Umbilical cord (tissue), 2 donors: ENCODE measurements around the gene C8G. TPM values are rescaled to one million over a fixed set of nuclear protein-coding genes. Genes with fewer than 3 reads are reported as not detected.
A peak's percentile ranks its signal among the peaks of the same experiment; 100 is the strongest.

Source experiments
- DNase-seq: peaks from one replicate; pipeline ENCODE4 v3.0.0-alpha.2; 2015; ENCODE audit warnings: low spot score
- total RNA-seq: library from RNA; depleted of rRNA; stranded (reverse); fragments of >200 nt; gene quantifications from one replicate; pipeline ENCODE4 v1.2.3, GENCODE V29; 2014; ENCODE audit warnings: low replicate concordance; ENCODE audit not compliant: insufficient read depth

Gene C8G
- total RNA-seq, 1 donor from 2014 or later, result not detected

DNA sequence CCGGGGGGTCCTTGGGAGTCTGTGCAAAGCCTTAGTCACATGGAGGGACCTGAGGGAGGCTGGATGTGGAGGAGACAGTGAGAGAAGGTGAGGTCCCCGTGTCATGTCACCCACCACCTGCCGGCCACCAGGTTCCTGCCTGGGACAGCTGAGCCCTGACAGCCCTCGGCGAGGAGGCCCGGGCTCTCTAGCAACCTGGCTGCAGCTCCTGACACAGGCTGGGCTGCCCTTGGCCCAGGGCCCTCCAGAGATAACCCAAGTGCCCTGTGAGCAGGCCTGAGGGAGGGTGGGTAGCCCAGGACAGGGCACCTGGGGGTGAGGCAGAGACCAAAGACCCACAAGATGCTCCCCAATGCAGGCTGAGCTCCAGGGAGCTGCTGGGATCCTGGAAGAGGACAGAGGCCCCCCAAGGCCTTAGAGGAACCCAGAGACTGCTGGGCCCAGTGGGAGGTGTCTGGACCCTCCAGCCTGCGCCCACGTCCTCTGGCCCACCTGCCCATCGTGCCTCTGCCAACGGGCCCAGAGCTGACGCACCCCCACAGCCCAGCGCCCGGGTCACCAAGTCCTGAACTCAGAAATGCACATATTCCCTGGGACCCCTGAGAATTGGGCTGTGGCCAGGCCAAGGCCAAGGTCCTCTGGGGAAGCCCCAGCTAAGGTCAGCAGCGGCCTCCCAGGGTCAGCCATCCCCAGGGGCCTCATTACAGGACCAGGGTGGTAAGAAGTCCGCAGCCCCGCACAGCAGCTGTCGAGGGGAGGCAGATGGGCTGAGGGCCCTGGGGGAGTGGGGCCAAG lies 23.5 kb downstream of the C8G start:
- DNase-seq, result no peak

DNA sequence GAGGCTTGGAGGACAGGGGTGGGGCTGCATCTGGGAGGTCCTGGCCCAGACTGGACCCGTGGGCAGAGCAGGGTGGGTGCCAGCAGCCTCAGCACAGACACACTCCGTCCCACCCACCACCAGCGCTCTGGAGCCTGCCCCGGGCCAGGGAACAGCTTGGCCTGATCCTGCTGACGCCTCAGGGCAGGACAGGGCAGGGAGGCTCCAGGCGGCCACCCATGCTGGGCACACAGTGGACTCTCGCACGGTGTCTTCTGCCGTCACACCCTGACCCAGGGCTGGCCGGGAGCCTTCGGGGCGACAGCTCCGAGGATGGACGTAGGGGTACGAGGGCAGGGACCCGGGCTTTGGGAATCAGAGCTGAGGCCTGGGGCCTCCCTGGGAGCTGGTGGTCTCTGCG lies 24.1 kb downstream of the C8G start:
- DNase-seq, result no peak

DNA sequence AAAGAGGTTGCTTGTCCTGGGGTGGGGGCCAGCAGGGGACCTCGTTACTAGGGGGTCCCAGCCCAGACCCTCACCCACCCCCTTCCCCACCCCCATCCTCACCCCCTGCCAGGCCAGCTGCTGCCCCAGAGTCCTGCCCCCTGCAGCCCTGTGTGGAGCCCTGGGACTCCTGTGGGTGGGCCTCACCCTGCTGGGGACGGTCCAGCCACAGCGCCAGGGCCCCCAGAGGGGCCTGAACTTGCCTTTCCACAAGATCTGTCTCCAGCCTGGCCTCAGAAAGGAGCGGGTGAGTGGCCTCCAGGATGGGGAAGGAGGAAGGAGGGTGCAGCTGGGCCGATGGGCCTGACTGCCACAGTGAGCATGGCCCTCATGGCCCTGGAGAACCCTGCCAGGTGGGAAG lies 24.7 kb downstream of the C8G start:
- no peak for DNase-seq

DNA sequence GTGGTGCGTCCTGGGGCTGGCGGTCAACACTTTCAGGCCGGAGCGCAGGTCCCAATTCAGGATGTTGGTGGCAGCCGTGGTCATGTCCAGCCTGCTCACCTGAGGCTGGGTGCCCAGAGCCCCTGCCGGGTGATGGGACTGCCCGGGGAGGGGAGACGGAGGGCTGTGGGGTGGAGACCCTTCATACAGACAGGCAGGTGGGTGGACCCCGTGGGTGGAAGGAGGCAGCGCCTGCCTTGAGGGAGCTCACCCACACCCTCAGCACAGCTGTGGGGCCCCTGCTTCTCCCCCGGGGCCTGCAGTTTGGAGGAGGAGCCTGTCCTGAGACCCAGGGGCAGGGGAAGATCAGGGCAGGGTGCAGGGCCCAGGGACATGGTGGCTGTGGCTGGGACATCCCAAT lies 25.3 kb downstream of the C8G start:
- no peak for DNase-seq

DNA sequence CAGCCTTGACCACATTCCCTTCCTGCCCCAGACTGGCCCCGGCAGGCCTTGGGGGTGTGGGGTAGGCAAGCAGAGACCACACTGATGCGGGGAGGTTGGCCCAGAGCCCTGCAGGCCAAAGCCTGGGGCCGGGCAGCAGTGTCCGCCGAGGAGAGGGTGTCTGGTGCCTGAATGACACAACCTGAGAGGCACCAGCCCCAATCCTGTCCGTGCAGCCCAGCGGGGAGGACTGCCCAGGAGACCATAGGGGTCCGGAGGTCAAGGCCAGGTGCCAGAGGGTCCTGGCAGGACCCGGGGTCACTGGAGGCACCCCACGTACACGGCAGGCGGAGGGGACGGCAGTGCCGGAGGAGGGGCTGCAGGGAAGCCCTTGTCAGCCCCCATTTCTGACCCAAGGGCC lies 26.7 kb downstream of the C8G start:
- DNase-seq, result no peak

DNA sequence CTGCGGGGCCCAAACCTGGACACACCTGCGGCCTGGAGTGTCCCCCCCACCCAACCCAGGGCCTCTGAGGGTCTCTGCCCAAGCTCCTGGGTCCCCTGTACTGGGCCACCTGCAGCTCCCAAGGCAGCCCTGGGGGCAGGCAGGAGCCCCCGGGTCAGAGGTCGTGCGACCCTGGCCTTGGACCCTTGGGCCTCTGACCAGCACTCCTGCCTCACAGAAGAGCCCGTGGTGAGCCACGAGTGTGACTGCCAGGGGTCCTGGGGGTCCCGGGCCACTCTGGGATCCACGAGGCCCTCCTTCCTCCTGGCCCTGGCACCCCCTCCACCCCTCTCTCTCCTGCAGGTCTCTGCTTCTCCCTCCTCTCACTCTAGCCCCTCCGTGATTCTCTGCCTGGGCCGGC lies 27.3 kb downstream of the C8G start:
- no peak for DNase-seq

DNA sequence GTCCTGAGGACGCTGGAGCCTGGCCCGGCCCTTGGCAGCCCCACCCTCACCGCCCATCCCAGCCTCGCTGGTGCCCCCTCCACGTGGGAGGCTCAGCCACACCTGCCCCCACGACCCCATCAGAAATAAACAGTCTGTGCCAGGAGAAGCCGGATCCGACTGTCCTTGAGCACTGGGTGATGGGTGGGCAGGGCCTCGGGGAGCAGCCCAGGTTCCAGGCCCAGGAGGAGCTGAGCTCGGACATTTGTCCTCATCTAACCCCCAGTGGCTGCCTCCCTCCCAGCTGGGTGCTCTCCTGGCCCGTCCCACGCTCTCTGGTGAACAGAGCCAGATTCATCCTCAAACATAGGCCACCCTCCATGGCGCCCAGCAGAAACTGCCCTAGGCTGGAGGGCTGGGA lies 27.7 kb downstream of the C8G start:
- no peak for DNase-seq

DNA sequence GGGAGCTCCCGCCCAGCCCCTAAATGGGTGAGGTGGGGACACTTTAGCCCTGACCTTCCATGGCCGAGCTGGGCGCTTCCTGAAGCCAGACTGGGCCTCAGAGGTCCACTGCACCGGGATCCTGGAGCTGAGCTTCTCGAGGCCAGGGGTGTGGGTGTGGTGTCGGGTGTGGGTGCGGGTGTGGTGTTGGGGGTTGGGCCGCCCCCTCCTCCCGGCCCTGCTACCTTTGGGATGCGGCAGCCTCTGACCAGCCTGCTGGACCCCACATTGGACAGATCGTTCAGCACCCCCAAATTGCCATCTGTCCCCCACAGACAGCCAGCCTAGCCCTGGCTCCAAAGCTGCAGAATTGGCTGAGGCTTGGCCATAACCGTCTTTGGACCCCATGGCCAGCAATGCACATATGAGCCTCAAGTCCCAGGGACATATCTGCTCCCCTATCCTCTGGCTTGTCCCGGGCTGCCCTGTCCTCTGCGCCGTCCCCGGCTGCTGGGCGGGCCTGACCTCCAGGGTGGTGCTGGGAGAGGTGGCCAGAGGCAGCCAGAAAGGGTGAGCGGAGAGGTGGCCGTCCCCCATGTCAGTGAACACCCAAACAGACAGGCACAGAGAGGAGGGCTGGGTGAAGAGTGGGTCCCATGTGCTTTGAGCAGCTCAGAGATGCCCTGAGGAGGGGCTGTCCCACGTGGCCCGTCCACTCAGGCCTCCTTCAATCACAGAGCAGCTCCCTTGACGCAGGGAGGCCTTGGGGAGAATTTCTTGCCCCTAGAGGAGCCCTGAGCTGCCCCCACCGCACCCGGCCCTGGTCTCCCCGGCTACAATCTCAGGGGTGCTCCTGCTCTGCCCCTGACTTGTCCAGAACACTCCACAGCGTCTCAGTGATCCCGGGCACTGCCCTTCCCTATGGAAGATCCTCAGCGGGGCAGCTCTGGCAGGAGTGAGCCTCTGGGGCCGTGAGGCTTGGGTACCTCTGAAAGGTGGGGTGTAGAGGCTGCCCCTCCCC lies 28.9 kb downstream of the C8G start:
- DNase-seq, result no peak

DNA sequence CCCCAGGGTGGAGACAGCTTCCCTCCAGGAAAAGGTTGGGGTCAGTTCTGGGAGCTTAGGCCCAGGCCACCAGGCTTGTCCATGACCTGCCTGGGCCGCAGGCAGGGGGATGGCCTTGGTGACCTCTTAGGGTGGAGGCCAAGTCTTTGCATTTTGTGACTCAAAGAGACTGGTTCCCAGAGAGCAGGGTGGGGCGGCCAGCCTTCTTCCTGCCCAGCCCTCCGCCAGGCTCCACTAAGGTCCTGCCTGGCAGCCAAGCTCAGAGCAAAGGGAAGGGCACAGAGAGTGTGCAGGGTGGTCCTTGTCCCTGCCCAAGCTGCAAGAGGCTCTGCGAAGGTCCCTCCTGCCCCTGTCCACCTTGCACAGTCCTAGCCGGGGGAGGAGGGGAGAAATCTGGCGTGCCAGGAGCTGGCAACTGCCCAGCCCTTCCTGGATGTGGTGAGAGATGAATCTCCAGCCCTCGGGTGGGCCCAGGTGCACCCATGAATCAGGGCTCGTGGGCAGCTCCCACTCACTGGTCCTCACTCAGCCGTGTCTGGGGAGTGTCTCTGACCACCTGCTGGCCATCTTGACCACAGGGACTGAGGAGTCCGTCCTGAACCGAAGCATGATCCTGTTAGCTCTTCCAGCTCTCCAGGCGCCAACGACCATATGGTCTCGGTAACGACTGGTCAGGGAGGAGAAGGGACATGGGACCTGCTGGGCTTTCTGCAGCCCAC lies 29.9 kb downstream of the C8G start:
- DNase-seq, result no peak

DNA sequence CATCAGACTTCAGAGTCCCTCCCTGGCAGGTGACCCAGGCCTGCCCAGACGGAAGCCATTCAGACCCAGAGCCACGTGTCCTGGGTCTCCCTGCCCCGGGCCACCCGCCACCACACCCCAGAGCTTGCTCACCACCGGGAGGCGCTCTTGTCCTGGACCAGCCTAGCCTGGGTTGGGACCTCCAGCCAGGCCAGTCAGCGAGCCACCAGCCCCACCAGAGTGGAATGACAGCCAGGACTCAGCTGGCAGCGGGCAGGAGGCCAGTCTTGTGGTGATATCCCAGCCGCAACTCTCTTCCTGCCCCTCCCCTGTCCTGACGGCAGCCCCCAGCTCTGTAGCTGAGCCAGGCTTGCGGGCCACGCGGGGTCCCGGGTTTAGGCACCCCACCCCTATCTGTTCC lies 30.6 kb downstream of the C8G start:
- no peak for DNase-seq

DNA sequence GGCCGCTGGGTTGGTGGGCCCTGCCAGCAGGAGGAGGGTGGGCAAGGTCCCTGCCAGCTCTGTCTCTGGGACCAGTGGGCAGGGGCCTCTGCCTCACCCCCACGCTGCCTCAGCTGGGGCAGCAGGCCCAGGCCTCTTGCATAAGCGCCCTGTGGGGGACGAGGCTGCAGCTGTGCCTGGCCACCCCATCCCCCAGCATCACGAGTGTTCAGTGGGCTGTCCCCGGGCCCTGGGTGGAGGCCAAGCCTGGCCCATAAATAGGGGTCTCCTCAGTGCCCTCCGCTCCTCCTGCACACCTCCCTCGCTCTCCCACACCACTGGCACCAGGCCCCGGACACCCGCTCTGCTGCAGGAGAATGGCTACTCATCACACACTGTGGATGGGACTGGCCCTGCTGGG lies 32.2 kb downstream of the C8G start, which contains the start of gene PTGDS:
TSS of gene PTGDS (plus strand) at position 282 of the 400 bp plus-strand sequence. CDS start at position 357, 75 bp downstream.
- no peak for DNase-seq

DNA sequence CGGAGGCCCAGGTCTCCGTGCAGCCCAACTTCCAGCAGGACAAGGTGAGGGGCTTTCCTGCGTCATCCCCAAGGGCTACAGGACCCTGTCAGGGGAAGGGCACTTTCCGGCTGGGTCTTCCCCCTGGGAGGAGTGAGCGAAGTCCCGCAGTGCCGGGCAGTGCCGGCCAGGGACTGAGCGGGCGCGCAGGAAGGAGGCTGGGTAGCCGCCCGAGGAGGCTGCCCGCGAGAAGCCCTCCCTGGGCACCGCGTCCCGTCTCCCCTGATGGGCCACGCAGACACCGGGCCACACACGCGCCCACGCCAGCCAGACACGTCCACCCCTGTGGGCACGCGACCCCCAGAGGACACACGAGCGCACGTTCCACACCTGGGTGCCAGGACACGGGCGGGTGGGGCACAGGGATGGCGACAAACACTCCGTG lies 32.6 kb downstream of the C8G start:
- no peak for DNase-seq

DNA sequence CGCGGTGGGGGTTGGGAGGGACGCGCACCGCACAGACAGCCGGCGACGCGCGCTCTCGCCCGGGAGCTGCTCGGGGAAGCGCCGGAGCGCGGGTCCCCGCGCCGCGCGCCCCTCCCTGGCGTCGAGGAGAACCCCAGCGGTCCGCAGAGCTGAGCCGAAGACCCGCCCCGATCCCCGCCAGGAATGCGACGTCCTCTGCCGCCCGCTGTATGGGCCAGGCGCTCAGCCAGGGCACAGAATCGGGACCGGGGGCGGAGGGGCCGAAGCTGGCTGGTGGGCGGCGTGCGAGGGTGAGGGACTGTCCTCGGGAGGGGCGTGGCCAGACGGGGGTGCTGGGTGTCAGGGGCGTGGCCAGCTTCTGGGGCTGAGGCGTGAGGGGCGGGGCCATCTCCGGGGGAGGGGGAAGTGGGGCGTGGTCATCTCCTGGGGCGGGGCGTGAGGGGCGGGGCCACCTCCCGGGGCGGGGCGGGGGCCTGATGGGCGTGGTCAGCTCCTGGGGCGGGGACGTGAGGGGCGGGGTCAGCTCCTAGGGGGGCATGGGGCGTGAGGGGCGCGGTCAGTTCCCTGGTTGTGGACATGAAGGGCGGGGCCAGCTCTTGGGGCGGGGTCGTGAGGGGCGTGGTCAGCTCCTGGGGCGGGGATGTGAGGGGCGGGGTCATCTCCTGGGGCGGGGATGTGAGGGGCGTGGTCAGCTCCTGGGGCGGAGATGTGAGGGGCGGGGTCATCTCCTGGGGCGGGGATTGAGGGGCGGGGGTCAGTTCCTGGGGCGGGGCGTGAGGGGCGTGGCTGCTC lies 33.2 kb downstream of the C8G start:
- peak; percentile 55 for DNase-seq

DNA sequence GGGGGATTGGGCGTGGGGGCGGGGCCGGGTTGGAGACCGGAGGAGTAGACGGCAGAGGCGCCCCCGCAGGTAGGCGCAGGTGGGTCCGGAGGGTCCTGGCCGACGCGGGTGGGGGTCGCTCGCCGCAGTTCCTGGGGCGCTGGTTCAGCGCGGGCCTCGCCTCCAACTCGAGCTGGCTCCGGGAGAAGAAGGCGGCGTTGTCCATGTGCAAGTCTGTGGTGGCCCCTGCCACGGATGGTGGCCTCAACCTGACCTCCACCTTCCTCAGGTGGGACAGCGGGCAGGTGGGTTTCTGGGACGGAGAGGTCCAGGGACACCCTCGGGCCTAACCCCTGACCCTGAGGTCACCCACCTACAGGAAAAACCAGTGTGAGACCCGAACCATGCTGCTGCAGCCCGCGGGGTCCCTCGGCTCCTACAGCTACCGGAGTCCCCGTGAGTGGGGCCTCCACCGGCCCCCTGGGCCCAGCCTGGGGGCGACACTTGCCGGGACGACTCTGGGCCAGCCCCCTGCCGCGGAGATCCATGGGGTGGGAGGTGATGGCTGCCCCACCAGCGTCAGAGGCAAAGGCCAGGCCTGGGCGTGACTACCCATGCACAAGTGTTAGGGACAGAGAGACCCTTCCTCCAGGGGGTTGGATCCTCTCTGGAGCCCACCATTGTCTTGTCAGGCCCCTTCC lies 34.0 kb downstream of the C8G start:
- DNase-seq, result no peak

DNA sequence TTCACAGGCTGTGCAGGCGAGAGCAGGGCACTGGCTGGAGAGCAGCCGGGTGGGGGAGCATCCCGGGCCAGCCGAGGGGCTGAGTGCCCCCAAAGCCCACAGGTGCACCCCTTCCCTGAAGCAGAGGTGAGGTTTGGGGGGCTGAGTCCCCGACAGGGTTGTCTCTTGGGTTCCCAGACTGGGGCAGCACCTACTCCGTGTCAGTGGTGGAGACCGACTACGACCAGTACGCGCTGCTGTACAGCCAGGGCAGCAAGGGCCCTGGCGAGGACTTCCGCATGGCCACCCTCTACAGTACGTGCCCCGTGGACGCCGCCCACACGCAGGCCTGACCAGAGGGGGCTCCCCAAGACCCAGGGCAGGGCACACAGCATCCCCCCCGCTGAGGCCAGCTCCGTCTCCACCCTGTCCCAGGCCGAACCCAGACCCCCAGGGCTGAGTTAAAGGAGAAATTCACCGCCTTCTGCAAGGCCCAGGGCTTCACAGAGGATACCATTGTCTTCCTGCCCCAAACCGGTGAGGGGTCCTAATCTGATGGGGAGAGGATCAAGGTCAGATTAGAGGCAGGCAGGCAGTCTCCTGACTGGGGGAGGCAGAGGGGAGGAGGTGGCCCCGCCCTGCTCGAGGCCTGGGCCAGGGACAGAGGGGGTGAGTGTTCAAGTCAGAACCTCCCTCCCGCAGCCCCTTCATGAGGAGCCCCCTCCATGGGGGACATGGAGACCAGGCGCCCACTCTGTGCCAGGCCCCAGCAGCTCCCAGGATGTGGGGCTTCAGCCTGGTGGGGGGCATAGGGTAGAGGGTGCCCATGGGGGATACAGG lies 34.9 kb downstream of the C8G start:
- no peak for DNase-seq

DNA sequence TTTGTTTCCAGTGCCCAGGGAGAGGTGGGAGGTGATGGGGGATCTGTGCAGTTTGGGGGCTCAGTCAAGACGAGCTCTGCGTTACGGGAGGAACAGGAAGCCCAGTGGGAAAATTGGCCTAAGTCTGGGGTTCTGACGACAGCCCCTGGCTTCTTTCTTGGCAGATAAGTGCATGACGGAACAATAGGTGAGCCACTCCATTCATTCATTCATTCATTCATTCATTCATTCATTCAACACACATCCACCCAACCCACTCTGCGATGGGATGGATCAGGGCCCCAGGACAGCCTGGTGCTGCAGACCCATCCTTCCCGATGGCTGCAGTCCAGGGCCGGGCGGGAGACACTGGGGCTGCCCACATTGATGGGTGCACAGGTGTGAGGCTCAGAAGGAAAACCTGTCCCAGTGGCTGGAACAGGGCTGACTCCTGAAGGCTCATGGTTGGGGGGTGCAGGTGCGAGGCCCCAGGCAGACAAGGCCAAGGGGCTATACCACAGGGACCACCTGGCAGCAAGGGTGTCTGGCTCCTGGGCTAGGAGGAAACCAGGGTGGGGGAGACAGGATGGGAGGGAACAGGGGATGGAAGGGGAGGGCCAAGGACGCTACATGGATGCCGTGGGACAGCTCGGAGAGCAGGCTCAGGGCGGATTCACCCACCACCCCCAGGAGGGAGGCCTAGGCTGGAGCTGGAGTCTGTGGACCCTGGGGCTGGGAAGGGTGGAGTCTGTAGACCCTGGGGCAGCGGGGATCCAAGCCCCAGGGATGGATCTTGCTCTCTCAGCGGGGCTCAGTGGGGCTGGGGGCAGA lies 35.8 kb downstream of the C8G start:
- DNase-seq, result no peak

DNA sequence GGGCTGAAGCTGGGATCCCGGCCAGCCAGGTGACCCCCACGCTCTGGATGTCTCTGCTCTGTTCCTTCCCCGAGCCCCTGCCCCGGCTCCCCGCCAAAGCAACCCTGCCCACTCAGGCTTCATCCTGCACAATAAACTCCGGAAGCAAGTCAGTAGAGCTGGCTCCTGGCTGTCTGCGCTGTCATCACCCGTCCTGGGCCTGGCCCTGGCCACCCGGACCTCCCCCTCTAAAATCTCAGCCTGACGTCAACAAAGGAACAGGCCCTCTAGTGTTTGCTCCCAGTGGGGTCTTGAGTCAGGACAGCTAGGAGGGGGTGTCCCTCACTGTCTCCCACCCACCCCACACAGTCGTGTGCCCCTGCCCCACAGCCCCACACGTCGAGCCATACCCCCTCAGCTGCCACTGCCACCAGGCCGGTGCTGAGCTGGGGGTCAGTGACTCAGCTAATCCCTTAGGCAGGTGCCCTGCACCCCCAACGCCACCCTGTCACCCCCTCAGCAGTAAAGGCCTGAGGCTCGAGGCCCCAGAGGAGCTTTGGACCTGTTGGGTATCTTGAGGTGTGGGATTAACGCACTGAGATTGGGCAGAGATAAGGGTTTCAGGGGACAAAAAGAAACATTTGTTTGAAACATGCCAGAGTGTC lies 36.7 kb downstream of the C8G start:
- no peak for DNase-seq
